GM19397 (cell line): Measurements from ENCODE around the gene CYP4F22.
"Not testable (repeated sequence)": the region's sequence is repeated elsewhere in the genome, so short reads cannot be mapped to it uniquely, and the experiment has no call there.

Experiments
- ATAC-seq: cut with Tn5 transposase; IDR thresholded peaks from one replicate; pipeline ENCODE4 v1.9.1; 2021; ENCODE audit warnings: mild to moderate bottlenecking, moderate library complexity; ENCODE audit not compliant: unreplicated experiment

The CYP4F22 gene

GRCh38 chr19:15508035-15508710 is at the start of gene CYP4F22:
TSS of gene CYP4F22 (plus strand) at chr19:15508525. CDS start at chr19:15525337, 16,812 bp downstream.
- ATAC-seq: no peak

- no peak for ATAC-seq
These were observed 46.6 kb upstream of the CYP4F22 start for GRCh38 chr19:15461694-15462093.

GRCh38 chr19:15463861-15464371 is 44.4 kb upstream of the CYP4F22 start:
- ATAC-seq: no peak

- ATAC-seq: no peak
These were observed 43.6 kb upstream of the CYP4F22 start, which contains the start of gene RASAL3 for GRCh38 chr19:15464394-15465385. TSS of gene RASAL3 (minus strand) at chr19:15464544. CDS start at chr19:15464358, 186 bp downstream.

- peak; percentile 44 for ATAC-seq
These were observed 41.2 kb upstream of the CYP4F22 start for GRCh38 chr19:15466851-15467733.

GRCh38 chr19:15467734-15468214 is 40.6 kb upstream of the CYP4F22 start:
- no peak for ATAC-seq

GRCh38 chr19:15468675-15469512 is 39.4 kb upstream of the CYP4F22 start:
- no peak for ATAC-seq

- ATAC-seq: no peak
These were observed 38.6 kb upstream of the CYP4F22 start for GRCh38 chr19:15469513-15470297.

GRCh38 chr19:15471639-15472101 is 36.7 kb upstream of the CYP4F22 start:
- no peak for ATAC-seq

- not testable (repeated sequence) for ATAC-seq
These were observed 34.5 kb upstream of the CYP4F22 start for GRCh38 chr19:15473821-15474220.

- ATAC-seq: no peak
These were observed 33.2 kb upstream of the CYP4F22 start for GRCh38 chr19:15475169-15475568.

GRCh38 chr19:15475611-15476010 is 32.7 kb upstream of the CYP4F22 start:
- no peak for ATAC-seq

- ATAC-seq: no peak
These were observed 32.0 kb upstream of the CYP4F22 start for GRCh38 chr19:15476325-15476724.

- no peak for ATAC-seq
These were observed 28.7 kb upstream of the CYP4F22 start, which contains the start of gene PGLYRP2 for GRCh38 chr19:15479391-15480345. TSS of gene PGLYRP2 (minus strand) at chr19:15479501. CDS start at chr19:15479371, 130 bp downstream.

- not testable (repeated sequence) for ATAC-seq
These were observed 27.3 kb upstream of the CYP4F22 start for GRCh38 chr19:15480996-15481395.

- ATAC-seq: not testable (repeated sequence)
These were observed 22.6 kb upstream of the CYP4F22 start for GRCh38 chr19:15485768-15486167.

- ATAC-seq: no peak
These were observed 21.3 kb upstream of the CYP4F22 start for GRCh38 chr19:15487038-15487437.
